Measurements from ENCODE around the gene NKX2-1.

NKX2-1 gene

DNA sequence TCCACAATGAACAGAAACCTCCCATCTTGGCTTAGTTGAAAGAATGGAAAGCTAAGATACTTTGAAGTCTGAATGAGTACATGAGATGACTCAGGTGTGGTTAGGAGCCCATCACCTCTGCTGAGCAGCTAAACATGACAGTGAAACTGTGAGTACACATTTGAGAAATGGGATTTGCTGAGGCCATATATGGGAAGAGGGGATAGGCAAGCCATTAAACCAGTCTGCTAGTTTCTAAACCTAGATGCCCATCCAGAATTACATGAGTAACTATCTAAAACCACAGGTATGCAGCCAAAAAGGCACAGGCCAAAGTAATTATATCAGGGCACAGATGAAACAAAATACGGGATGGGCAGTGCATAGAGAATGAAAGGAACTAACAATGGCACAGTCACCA is 41.2 kb downstream of the NKX2-1 start:
- TF ChIP-seq FOXP2 (optimal IDR thresholded peaks at IDR 0.05; ENCODE audit: borderline replicate concordance, extremely low read depth, extremely low read length, insufficient read depth) (no peak), SIN3A (IDR thresholded peaks at IDR 0.05; ENCODE audit: borderline replicate concordance, insufficient read depth, low read length) (no peak), POLR2AphosphoS5 (IDR thresholded peaks at IDR 0.05; ENCODE audit: low read depth, low read length) (no peak), TAF1 (IDR thresholded peaks at IDR 0.05; ENCODE audit: borderline replicate concordance, insufficient read depth, low read length) (no peak)
- TF ChIP-seq, protein P1, sequence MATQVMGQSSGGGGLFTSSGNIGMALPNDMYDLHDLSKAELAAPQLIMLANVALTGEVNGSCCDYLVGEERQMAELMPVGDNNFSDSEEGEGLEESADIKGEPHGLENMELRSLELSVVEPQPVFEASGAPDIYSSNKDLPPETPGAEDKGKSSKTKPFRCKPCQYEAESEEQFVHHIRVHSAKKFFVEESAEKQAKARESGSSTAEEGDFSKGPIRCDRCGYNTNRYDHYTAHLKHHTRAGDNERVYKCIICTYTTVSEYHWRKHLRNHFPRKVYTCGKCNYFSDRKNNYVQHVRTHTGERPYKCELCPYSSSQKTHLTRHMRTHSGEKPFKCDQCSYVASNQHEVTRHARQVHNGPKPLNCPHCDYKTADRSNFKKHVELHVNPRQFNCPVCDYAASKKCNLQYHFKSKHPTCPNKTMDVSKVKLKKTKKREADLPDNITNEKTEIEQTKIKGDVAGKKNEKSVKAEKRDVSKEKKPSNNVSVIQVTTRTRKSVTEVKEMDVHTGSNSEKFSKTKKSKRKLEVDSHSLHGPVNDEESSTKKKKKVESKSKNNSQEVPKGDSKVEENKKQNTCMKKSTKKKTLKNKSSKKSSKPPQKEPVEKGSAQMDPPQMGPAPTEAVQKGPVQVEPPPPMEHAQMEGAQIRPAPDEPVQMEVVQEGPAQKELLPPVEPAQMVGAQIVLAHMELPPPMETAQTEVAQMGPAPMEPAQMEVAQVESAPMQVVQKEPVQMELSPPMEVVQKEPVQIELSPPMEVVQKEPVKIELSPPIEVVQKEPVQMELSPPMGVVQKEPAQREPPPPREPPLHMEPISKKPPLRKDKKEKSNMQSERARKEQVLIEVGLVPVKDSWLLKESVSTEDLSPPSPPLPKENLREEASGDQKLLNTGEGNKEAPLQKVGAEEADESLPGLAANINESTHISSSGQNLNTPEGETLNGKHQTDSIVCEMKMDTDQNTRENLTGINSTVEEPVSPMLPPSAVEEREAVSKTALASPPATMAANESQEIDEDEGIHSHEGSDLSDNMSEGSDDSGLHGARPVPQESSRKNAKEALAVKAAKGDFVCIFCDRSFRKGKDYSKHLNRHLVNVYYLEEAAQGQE (IDR thresholded peaks at IDR 0.05; ENCODE audit: insufficient read depth in 1 of 2, low read depth in 2 of 2, low read length in 2 of 2) = no peak

DNA sequence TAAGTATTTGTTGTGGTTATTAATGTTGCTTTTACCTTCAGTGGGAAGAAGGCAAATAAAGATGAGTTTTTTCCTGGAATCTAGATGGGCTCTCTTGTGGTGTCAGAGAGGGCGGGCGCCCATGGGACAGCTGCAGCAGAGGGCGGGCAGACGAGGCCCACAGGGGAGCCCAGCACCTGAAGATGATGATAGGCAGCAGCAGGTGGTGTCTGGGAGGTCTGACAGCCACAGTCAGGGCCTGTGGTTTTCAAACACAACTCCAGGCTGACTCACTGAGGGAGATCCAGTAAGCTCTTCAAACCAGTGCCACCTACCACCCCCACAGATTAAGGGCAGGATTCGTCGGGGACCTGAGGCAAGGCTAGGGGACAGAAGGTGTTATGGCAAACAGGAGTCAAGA is 42.8 kb downstream of the NKX2-1 start:
- TF ChIP-seq FOXP2 (optimal IDR thresholded peaks at IDR 0.05; ENCODE audit: borderline replicate concordance, extremely low read depth, extremely low read length, insufficient read depth) = no peak
- TF ChIP-seq SIN3A (IDR thresholded peaks at IDR 0.05; ENCODE audit: borderline replicate concordance, insufficient read depth, low read length) = no peak
- no peak for TF ChIP-seq POLR2AphosphoS5 (IDR thresholded peaks at IDR 0.05; ENCODE audit: low read depth, low read length)
- TF ChIP-seq, protein P1 (IDR thresholded peaks at IDR 0.05; ENCODE audit: insufficient read depth in 1 of 2, low read depth in 2 of 2, low read length in 2 of 2) = no peak
- TF ChIP-seq TAF1 (IDR thresholded peaks at IDR 0.05; ENCODE audit: borderline replicate concordance, insufficient read depth, low read length) = no peak

DNA sequence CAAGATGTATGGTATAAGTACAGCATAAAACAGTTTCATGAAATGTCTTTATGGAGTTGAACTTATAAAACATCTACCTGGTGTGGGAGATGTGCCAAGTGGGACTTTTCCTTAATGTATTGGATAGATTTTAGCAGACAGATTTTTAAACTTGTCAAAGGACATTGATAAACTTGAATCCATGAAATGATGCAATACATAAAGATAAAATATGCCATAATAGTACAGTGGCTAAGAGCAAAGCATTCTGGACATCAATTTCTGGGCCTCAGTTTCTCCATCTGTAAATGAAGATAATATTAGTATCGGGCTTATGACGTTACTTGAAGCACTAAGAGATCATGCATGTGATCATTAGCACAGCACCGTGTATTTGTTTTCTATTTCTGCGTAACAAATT is 45.4 kb downstream of the NKX2-1 start:
- TF ChIP-seq SIN3A (IDR thresholded peaks at IDR 0.05; ENCODE audit: borderline replicate concordance, insufficient read depth, low read length) (no peak), TAF1 (IDR thresholded peaks at IDR 0.05; ENCODE audit: borderline replicate concordance, insufficient read depth, low read length) (no peak), POLR2AphosphoS5 (IDR thresholded peaks at IDR 0.05; ENCODE audit: low read depth, low read length) (no peak), FOXP2 (optimal IDR thresholded peaks at IDR 0.05; ENCODE audit: borderline replicate concordance, extremely low read depth, extremely low read length, insufficient read depth) (no peak)
- TF ChIP-seq, protein P1 (IDR thresholded peaks at IDR 0.05; ENCODE audit: insufficient read depth in 1 of 2, low read depth in 2 of 2, low read length in 2 of 2) = no peak

DNA sequence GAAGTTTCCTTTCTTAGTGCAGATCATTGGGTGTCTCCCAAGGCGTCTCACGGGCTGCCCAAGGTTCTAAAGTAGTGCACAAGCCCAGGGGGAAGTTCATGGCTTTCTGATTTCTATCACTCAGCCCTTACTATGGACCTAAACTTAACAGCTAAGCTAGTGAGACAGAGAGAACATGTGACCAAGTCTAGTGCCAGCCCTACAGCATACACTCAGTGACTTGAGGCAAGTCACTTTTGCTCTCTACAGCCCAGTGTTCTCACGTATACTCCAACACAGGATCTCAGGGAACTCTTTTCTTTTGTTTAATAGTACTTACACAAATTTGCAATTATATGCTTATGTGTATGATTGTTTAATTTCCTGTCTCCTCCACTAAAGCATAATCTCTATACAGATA is 48.6 kb downstream of the NKX2-1 start:
- TF ChIP-seq, protein P1 (IDR thresholded peaks at IDR 0.05; ENCODE audit: insufficient read depth in 1 of 2, low read depth in 2 of 2, low read length in 2 of 2) = no peak
- TF ChIP-seq POLR2AphosphoS5 (IDR thresholded peaks at IDR 0.05; ENCODE audit: low read depth, low read length) (no peak), FOXP2 (optimal IDR thresholded peaks at IDR 0.05; ENCODE audit: borderline replicate concordance, extremely low read depth, extremely low read length, insufficient read depth) (no peak), TAF1 (IDR thresholded peaks at IDR 0.05; ENCODE audit: borderline replicate concordance, insufficient read depth, low read length) (no peak), SIN3A (IDR thresholded peaks at IDR 0.05; ENCODE audit: borderline replicate concordance, insufficient read depth, low read length) (no peak)

DNA sequence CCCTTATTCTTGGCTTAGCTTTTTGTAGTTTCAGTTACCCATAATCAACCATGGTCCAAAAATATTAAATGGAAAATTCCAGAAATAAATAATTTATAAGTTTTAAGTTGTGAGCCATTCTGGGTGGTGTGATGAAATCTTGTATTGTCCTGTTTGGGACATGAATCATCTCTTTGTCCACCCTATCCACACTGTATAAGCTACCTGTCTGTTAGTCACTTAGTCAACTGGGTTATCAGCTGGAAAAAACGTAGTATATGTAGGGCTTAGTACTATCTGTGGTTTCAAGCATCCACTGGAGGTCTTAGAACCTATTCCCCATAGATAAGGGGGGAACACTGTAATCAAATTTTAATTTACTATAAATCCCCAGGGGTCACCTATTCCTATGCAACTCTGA is 52.7 kb downstream of the NKX2-1 start:
- TF ChIP-seq SIN3A (IDR thresholded peaks at IDR 0.05; ENCODE audit: borderline replicate concordance, insufficient read depth, low read length) (no peak), POLR2AphosphoS5 (IDR thresholded peaks at IDR 0.05; ENCODE audit: low read depth, low read length) (no peak), TAF1 (IDR thresholded peaks at IDR 0.05; ENCODE audit: borderline replicate concordance, insufficient read depth, low read length) (no peak), FOXP2 (optimal IDR thresholded peaks at IDR 0.05; ENCODE audit: borderline replicate concordance, extremely low read depth, extremely low read length, insufficient read depth) (no peak)
- TF ChIP-seq, protein P1 (IDR thresholded peaks at IDR 0.05; ENCODE audit: insufficient read depth in 1 of 2, low read depth in 2 of 2, low read length in 2 of 2) = no peak

Data from PFSK-1 (cell line).